HCT116 (cell line): ENCODE results near the gene ARPC4. TPM values are rescaled to one million over a fixed set of nuclear protein-coding genes. Genes with fewer than 3 reads are reported as not detected.

Experiments used
- ATAC-seq: fragments of 200-7000 bp; cut with Tn5 transposase; 2 replicates; pipeline ENCODE4 v1.9.1; 2020; ENCODE audit warnings: mild to moderate bottlenecking, moderate library complexity
- BruUV-seq: library from RNA; stranded (reverse); fragments of 400-500 nt; replicated peaks from 2 replicates; lab custom pipeline; 2021; lab: Mats Ljungman, UMichigan
- CTCF ChIA-PET: fragments of 300-600 bp; sonication (Branson Sonifier 250); formaldehyde crosslinking; loops from one replicate; lab custom pipeline; 2021; ENCODE audit warnings: antibody characterized with exemption; lab: Charles Lee
- POLR2A ChIA-PET: fragments of 300-600, 350-600 bp; sonication (Branson Sonifier 250); formaldehyde crosslinking; loops from one replicate; lab custom pipeline; 2021; ENCODE audit warnings: antibody characterized with exemption; lab: Charles Lee
- RAD21 ChIA-PET, 2 experiments: fragments of 300-600 bp; sonication (Branson Sonifier 250); formaldehyde crosslinking; loops; one replicate each; lab custom pipeline; 2023; ENCODE audit warnings: low total read pairs in 2 of 2; ENCODE audit not compliant: uncharacterized antibody in 2 of 2, unreplicated experiment in 2 of 2, low non-redundant PET in 1 of 2; lab: Charles Lee
- DNase-seq: peaks from one replicate; pipeline ENCODE4 v3.0.0-alpha.2; 2010; ENCODE audit warnings: low read depth, low spot score
- H2AFZ ChIP-seq: fragments of 200-600 bp; shearing (Covaris generic), sonication (generic); 2 replicates; pipeline ENCODE4 v1.6.1; 2017; ENCODE audit warnings: low read depth, mixed run types, mixed read lengths, antibody characterized with exemption, low read length; ENCODE audit not compliant: poor library complexity, severe bottlenecking
- H3K27ac ChIP-seq: 2 replicates; pipeline ENCODE4 v1.5.1; 2012; ENCODE audit warnings: low read depth, low read length
- H3K27me3 ChIP-seq: fragments of 200-600 bp; sonication (generic); 2 replicates; pipeline ENCODE4 v1.6.1; 2016; ENCODE audit warnings: mixed run types, low read length, mixed read lengths; ENCODE audit not compliant: insufficient read depth
- H3K36me3 ChIP-seq, 2 experiments: fragments of 200-500 bp in 1 of 2; fragments of 200-600 bp in 1 of 2; sonication (Bioruptor generic) in 1 of 2; sonication (generic) in 1 of 2; 2 replicates each; pipeline versions ENCODE4 v1.5.1 to v1.6.1; 2014 to 2016; ENCODE audit warnings: low read length in 2 of 2, inconsistent platforms in 1 of 2, mixed read lengths in 1 of 2, mixed run types in 1 of 2; ENCODE audit not compliant: insufficient read depth in 2 of 2, control insufficient read depth in 1 of 2
- H3K4me1 ChIP-seq, 2 experiments: fragments of 200-600 bp in 1 of 2; sonication (generic) in 1 of 2; 2 replicates each; pipeline versions ENCODE4 v1.5.1 to v1.6.1; 2012 to 2017; ENCODE audit warnings: low read length in 2 of 2, inconsistent platforms in 1 of 2, mild to moderate bottlenecking in 1 of 2, mixed read lengths in 1 of 2, mixed run types in 1 of 2, moderate library complexity in 1 of 2; ENCODE audit not compliant: insufficient read depth in 2 of 2, control insufficient read depth in 1 of 2
- H3K4me2 ChIP-seq: fragments of 200-600 bp; sonication (generic); 2 replicates; pipeline ENCODE4 v1.6.1; 2017; ENCODE audit warnings: mixed run types, low read length, mixed read lengths
- H3K4me3 ChIP-seq, 2 experiments: fragments of 200-600 bp in 1 of 2; sonication (generic) in 1 of 2; replicated peaks in 1 of 2; 2 replicates each; pipeline ENCODE4 v1.5.1; 2011 to 2016; ENCODE audit warnings: low read length in 2 of 2, control low read depth in 1 of 2, low read depth in 1 of 2, mild to moderate bottlenecking in 1 of 2, mixed read lengths in 1 of 2, mixed run types in 1 of 2
- H3K79me2 ChIP-seq: fragments of 200-600 bp; sonication (generic); 2 replicates; pipeline ENCODE4 v1.6.1; 2017; ENCODE audit warnings: mild to moderate bottlenecking, mixed run types, low read length, moderate library complexity, mixed read lengths; ENCODE audit not compliant: insufficient read depth
- H3K9ac ChIP-seq: fragments of 200-600 bp; sonication (generic); 2 replicates; pipeline ENCODE4 v1.6.1; 2016; ENCODE audit warnings: low read length, mixed read lengths
- H3K9me2 ChIP-seq: fragments of 200-600 bp; sonication (generic), shearing (Covaris generic); 2 replicates; pipeline ENCODE4 v1.6.1; 2017; ENCODE audit warnings: mixed run types, mild to moderate bottlenecking, moderate library complexity; ENCODE audit not compliant: insufficient read depth
- H3K9me3 ChIP-seq, 2 experiments: fragments of 200-500 bp in 1 of 2; fragments of 200-600 bp in 1 of 2; sonication (Bioruptor generic) in 1 of 2; sonication (generic) in 1 of 2; 2 replicates each; pipeline ENCODE4 v1.6.1; 2014 to 2017; ENCODE audit warnings: low read length in 2 of 2, mixed read lengths in 2 of 2, inconsistent platforms in 1 of 2, low read depth in 1 of 2, mild to moderate bottlenecking in 1 of 2, mixed run types in 1 of 2, moderate library complexity in 1 of 2; ENCODE audit not compliant: control insufficient read depth in 1 of 2, insufficient read depth in 1 of 2
- H4K20me1 ChIP-seq: fragments of 200-600 bp; sonication (generic), shearing (Covaris generic); 2 replicates; pipeline ENCODE4 v1.6.1; 2017; ENCODE audit warnings: mixed run types, mild to moderate bottlenecking, moderate library complexity; ENCODE audit not compliant: insufficient read depth
- ATF3 ChIP-seq: IDR thresholded peaks from 2 replicates; pipeline ENCODE4 v1.6.1; 2012
- EGR1 ChIP-seq: IDR thresholded peaks from 2 replicates; pipeline ENCODE4 v1.6.1; 2012; ENCODE audit warnings: low read depth
- ELF1 ChIP-seq: IDR thresholded peaks from 2 replicates; pipeline ENCODE4 v1.6.1; 2012; ENCODE audit warnings: low read depth, borderline replicate concordance
- JUND ChIP-seq: IDR thresholded peaks from 2 replicates; pipeline ENCODE4 v1.6.1; 2012
- MAX ChIP-seq: IDR thresholded peaks from 2 replicates; pipeline ENCODE4 v1.6.1; 2012
- POLR2A ChIP-seq: IDR thresholded peaks from 2 replicates; pipeline ENCODE4 v1.7.0; 2011; ENCODE audit warnings: borderline replicate concordance; ENCODE audit not compliant: insufficient read depth, insufficient read length; ENCODE audit errors: extremely low read depth
- POLR2AphosphoS5 ChIP-seq: IDR thresholded peaks from 2 replicates; pipeline ENCODE4 v1.6.1; 2011; ENCODE audit warnings: mild to moderate bottlenecking, low read depth, low read length, moderate library complexity
- RAD21 ChIP-seq: IDR thresholded peaks from 2 replicates; pipeline ENCODE4 v1.6.1; 2012; ENCODE audit warnings: low read depth, mild to moderate bottlenecking
- SIN3A ChIP-seq: IDR thresholded peaks from 2 replicates; pipeline ENCODE4 v1.6.1; 2012; ENCODE audit warnings: low read depth
- SP1 ChIP-seq: IDR thresholded peaks from 2 replicates; pipeline ENCODE4 v1.6.1; 2012; ENCODE audit warnings: low read depth
- YY1 ChIP-seq: IDR thresholded peaks from 2 replicates; pipeline ENCODE4 v1.6.1; 2011; ENCODE audit warnings: low read length, low read depth, moderate library complexity, mild to moderate bottlenecking; ENCODE audit not compliant: insufficient replicate concordance; ENCODE audit errors: extremely low read depth
- ZBTB33 ChIP-seq: IDR thresholded peaks from 2 replicates; pipeline ENCODE4 v1.6.1; 2011; ENCODE audit warnings: mild to moderate bottlenecking, low read length, moderate library complexity; ENCODE audit not compliant: insufficient replicate concordance; ENCODE audit errors: extremely low read depth
- ZFX ChIP-seq: fragments of 450-650 bp; IDR thresholded peaks from 2 replicates; pipeline ENCODE4 v1.6.1; 2017
- intact Hi-C: fragments of 100-400 bp; cut with micrococcal nuclease; formaldehyde crosslinking; loops from 2 replicates; pipeline ENCODE4 v1.10.0; 2022
- total RNA-seq: library from RNA; stranded (reverse); gene quantifications from one replicate; pipeline ENCODE4 v1.2.1, GENCODE V29; 2021; ENCODE audit not compliant: unreplicated experiment

Gene ARPC4
- total RNA-seq, 1 experiment from 2014 or later: 110 TPM

- CTCF ChIA-PET: interaction anchor here (1.3 to 2.7 kb wide), 3 partner anchors 89 to 129 kb away, joined by 3 to 13 read pairs (median 3); no protein-coding TSS in a partner anchor
- peak within 1 kb of the TSS; percentile 88 for H2AFZ ChIP-seq
- peak within 1 kb of the TSS; percentile 79 for H3K27ac ChIP-seq
- H3K79me2 ChIP-seq: peaks cover 7% of the 10 kb centered on the region; the same call in 1 of the 2 replicates
- TF ChIP-seq YY1: peak; percentile 39
- TF ChIP-seq ATF3: no peak
- TF ChIP-seq SIN3A: peak; percentile 86
- no peak; the same call in 1 of the 2 replicates for TF ChIP-seq EGR1
- TF ChIP-seq ZBTB33: peak; percentile 17
- TF ChIP-seq POLR2AphosphoS5: peak; percentile 91
- peak; percentile 75 for TF ChIP-seq MAX
- TF ChIP-seq ZFX: peak; percentile 52; the same call in 1 of the 2 replicates
- no peak for TF ChIP-seq ELF1
- no peak for TF ChIP-seq RAD21
- TF ChIP-seq JUND: no peak
- TF ChIP-seq SP1: peak; percentile 95
- TF ChIP-seq POLR2A: peak; percentile 65
- TF ChIP-seq, all 23 proteins: peak for 8
- intact Hi-C loops: loop anchor here (5.0 kb wide), 1 partner anchor 88 kb away; the partner anchor contains the start of gene CRELD1
- no TSS peak for BruUV-seq
- peak; percentile 97 for ATAC-seq
- Histone ChIP-seq H3K4me1 (peaks cover 0 to 15% of the 10 kb centered on the region in 2 experiments; a peak in 1 of 4 replicates), H3K36me3 (peaks cover 9 to 17% of the 10 kb centered on the region in 2 experiments; a peak in 3 of 4 replicates), H3K9me3 (no peaks in the 10 kb centered on the region; a peak in 1 of 4 replicates), H4K20me1 (no peaks in the 10 kb centered on the region), H3K9me2 (no peaks in the 10 kb centered on the region), H3K4me2 (peak within 1 kb of the TSS; percentile 83), H3K4me3 (peak within 1 kb of the TSS; percentile 66 to 84), H3K27me3 (no peaks in the 10 kb centered on the region), H3K9ac (peak within 1 kb of the TSS; percentile 87)
- ChIA-PET POLR2A (interaction anchor here (1.3 kb wide), 1 partner anchor 59 kb away, joined by 4 read pairs; the partner anchor contains the start of gene IL17RE), RAD21 (interaction anchor here in 1 of 2 experiments (1.5 kb wide), 1 partner anchor 103 kb away, joined by 6 read pairs; no protein-coding TSS in a partner anchor)
- peak; percentile 85 for DNase-seq
These were observed 51.0 kb downstream of the ARPC4 start, which contains the start of gene RPUSD3 for GRCh38 chr3:9843715-9844438. RPUSD3 (minus strand) TSS chr3:9844008; CDS start chr3:9843990, 18 bp downstream.
